ENCODE data around the gene GLRA1.
"Not testable (repeated sequence)": the region's sequence is repeated elsewhere in the genome, so short reads cannot be mapped to it uniquely, and the experiment has no call there.

GLRA1 gene

GRCh38 chr5:151811593-151812321 is 112.9 kb downstream of the GLRA1 start:
- no peak for DNase-seq

GRCh38 chr5:151810897-151811296 is 113.8 kb downstream of the GLRA1 start:
- no peak for DNase-seq

- DNase-seq: no peak
Observed at GRCh38 chr5:151810449-151810848, 114.2 kb downstream of the GLRA1 start.

GRCh38 chr5:151808451-151809169 is 116.0 kb downstream of the GLRA1 start:
- DNase-seq: no peak

- no peak for DNase-seq
Observed at GRCh38 chr5:151805414-151806223, 119.0 kb downstream of the GLRA1 start.

GRCh38 chr5:151800532-151800931 is 124.1 kb downstream of the GLRA1 start:
- no peak for DNase-seq

- no peak for DNase-seq
Observed at GRCh38 chr5:151799407-151799806, 125.2 kb downstream of the GLRA1 start.

- DNase-seq: no peak
Observed at GRCh38 chr5:151798674-151799073, 126.0 kb downstream of the GLRA1 start.

GRCh38 chr5:151795426-151795825 is 129.2 kb downstream of the GLRA1 start:
- DNase-seq: no peak

GRCh38 chr5:151793358-151793757 is 131.3 kb downstream of the GLRA1 start:
- DNase-seq: no peak

- DNase-seq: no peak
Observed at GRCh38 chr5:151787817-151788216, 136.8 kb downstream of the GLRA1 start.

GRCh38 chr5:151786468-151786867 is 138.2 kb downstream of the GLRA1 start:
- no peak for DNase-seq

GRCh38 chr5:151784141-151784540 is 140.5 kb downstream of the GLRA1 start:
- DNase-seq: no peak

- DNase-seq: not testable (repeated sequence)
Observed at GRCh38 chr5:151783664-151784063, 141.0 kb downstream of the GLRA1 start.

- no peak for DNase-seq
Observed at GRCh38 chr5:151781201-151781600, 143.4 kb downstream of the GLRA1 start.

- no peak for DNase-seq
Observed at GRCh38 chr5:151780348-151780747, 144.3 kb downstream of the GLRA1 start.

GRCh38 chr5:151779531-151780125 is 145.0 kb downstream of the GLRA1 start:
- DNase-seq: no peak

- no peak for DNase-seq
Observed at GRCh38 chr5:151775025-151775606, 149.5 kb downstream of the GLRA1 start.

GRCh38 chr5:151773951-151774350 is 150.7 kb downstream of the GLRA1 start:
- DNase-seq: no peak

GRCh38 chr5:151772846-151773561 is 151.6 kb downstream of the GLRA1 start:
- peak; percentile 69 for DNase-seq
